Activated CD4-positive, alpha-beta T cell treated with anti-CD3 and anti-CD28 coated beads for 24 hours (primary cell): ENCODE results near the gene PPM1D.
A peak's percentile ranks its signal among the peaks of the same experiment; 100 is the strongest.
"Not testable (repeated sequence)": the region's sequence is repeated elsewhere in the genome, so short reads cannot be mapped to it uniquely, and the experiment has no call there.

Source experiments
- DNase-seq, 2 donors: peaks; one replicate each; pipeline ENCODE4 v3.0.0-alpha.2; 2020; ENCODE audit warnings: low read depth in 2 of 2

Gene PPM1D

DNA sequence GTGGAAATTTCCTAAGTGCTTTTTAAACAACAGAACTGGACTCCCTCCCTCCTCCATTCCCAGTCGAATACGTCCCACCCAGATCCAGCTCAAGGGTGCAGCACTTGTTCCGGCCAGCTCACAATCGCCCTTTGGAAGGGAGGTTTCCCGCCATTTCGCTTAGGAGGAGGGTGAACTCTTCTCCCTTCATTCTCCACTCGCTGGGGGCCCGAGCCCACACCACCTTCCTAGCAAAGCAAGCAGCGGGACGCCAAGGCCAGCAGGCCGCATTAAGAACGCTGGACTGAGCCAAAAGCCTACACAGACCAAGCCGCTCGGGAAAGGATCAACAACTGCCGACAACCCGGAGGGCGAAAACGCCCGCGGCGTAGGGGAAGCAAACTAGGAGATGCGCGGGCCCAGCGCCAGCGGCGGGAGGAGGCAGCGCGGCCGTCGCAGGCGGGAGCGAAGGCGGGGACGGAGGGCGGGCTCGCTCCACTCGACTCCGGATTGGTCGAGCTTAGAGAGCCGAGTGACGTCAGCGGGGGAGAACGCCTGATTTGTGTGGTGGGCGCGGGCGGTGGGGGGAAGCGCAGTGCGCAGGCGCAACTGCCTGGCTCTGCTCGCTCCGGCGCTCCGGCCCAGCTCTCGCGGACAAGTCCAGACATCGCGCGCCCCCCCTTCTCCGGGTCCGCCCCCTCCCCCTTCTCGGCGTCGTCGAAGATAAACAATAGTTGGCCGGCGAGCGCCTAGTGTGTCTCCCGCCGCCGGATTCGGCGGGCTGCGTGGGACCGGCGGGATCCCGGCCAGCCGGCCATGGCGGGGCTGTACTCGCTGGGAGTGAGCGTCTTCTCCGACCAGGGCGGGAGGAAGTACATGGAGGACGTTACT lies at the start of gene PPM1D:
Gene PPM1D (plus strand): TSS at position 574 of the 870 bp plus-strand sequence. CDS start 222 bp downstream, at position 796.
- DNase-seq: peak; percentile 96 to 97

- DNase-seq: not testable (repeated sequence)
Measured at GRCh38 chr17:60552255-60552654, 47.7 kb upstream of the PPM1D start.

DNA sequence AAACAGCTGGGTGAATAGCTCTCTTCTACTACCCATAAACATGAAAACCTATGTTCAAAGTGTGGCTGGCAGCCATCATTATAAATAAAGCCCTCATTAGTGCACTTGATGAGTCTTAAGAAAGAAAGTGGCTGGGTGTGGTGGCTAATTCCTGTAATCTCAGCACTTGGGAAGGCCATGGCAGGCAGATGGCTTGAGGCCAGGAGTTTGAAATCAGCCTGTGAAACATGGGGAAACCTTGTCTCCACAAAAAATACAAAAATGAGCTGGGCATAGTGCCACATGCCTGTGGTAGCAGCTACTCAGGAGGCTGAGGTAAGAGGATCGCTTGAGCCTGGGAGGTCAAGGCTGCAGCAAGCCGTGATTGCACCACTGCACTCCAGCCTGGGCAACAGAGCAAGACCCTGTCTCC lies 45.6 kb upstream of the PPM1D start:
- DNase-seq: no peak

DNA sequence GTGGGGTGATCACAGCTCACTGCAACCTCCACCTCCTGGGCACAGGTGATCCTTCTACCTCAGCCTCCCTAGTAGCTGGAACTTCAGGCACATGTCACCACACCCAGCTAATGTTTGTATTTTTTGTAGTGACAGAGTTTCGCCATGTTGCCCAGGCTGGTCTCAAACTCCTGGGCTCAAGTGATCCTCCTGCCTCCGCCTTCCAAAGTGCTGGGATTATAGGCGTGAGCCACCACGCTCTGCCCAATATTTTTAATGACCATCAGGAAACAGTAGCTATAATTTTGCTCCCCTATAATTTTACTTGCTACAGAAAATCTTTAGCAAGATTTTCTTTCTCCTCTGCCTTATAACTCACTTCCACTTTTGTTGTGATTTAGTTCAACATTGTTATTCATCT lies 44.2 kb upstream of the PPM1D start:
- no peak for DNase-seq

DNA sequence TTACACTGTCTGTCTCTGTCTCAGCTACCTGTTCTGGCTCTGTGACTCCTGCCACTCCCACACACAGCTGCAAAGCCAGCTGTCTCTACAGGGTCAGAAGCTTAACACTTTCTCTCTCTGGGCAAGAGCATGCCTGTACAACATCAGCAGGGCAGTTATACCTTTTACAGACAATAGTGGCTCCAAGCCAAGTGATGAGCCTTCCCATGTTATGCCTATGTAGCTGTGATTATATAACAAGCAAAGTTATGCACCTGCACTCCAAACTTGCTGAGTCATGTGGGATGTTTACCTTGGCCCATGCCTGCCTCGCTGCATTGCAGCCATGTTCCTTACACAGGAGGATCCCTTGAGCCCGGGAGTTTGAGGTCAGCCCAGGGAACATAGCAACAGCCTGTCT lies 42.2 kb upstream of the PPM1D start:
- DNase-seq: no peak

DNA sequence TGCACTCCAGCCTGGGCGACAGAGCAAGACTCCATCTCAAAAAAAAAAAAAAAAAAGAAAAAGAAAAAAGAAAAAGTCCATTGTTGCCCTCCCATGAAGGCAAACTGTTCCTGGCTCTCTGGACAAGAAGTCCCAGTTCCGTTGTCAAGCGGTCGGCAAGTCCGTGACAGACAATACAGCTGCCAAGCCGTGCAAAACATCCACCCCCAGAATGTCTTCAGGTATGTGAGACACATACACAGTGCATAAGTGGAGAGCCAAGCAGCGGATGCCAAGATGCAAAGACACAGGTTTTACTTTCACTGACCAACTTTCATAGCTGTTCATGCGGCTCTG lies 40.4 kb upstream of the PPM1D start:
- no peak for DNase-seq

GRCh38 chr17:60559995-60560859 lies 39.8 kb upstream of the PPM1D start:
- no peak for DNase-seq

DNA sequence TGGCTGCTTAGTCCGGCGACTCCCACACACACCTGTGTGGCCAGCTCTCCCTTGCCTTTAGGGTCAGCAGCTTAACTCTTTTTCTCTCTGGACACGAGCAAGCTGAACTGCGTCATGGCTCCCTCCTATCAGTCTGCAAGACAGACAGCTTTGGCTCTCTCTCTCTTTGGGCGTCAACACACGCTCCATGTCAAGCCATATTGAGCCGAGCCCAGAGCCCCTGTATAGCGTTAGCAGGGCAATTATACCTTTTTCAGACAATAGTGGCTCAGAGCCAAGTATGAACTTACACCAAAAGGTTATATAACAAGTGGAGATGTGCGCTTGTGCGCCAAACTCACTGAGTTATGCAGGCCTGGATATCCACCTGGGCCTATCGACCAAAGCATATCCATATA lies 39.1 kb upstream of the PPM1D start:
- no peak for DNase-seq

GRCh38 chr17:60562421-60562820 lies 37.6 kb upstream of the PPM1D start:
- no peak for DNase-seq

DNA sequence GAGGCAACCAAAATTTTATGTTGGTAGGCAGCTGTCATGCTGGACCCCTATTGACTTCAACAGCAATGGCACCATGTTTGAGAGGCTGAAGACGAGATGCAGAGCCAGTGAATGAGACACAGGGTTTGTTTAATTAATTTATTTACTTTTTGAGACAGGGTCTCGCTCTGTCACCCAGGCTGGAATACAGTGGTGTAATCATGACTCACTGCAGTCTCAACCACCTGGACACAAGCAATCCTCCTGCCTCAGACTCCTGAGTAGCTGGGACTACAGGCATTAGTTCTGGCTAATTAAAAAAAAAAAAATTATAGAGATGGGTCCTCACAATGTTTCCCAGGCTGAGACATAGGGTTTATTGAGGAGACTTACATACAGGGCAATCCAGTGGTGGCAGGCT lies 36.2 kb upstream of the PPM1D start:
- DNase-seq: no peak

DNA sequence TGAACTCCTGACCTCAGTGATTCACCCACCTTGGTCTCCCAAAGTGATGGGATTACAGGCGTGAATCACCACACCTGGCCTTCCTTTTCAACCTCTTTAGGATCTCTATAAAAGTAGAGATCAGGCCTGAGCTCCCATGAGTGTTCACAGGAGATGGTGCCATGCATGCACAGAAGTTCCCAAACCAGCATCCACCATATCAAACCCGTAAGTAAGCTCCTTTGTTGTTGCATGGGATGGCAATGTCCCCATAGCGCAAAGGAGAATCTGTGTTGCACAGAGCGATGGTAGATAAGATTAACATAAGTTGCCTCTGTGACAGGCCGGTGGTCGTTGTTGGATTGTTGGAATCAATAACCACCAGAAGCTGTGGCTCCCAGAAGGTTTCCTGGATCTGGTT lies 34.8 kb upstream of the PPM1D start:
- DNase-seq: no peak

DNA sequence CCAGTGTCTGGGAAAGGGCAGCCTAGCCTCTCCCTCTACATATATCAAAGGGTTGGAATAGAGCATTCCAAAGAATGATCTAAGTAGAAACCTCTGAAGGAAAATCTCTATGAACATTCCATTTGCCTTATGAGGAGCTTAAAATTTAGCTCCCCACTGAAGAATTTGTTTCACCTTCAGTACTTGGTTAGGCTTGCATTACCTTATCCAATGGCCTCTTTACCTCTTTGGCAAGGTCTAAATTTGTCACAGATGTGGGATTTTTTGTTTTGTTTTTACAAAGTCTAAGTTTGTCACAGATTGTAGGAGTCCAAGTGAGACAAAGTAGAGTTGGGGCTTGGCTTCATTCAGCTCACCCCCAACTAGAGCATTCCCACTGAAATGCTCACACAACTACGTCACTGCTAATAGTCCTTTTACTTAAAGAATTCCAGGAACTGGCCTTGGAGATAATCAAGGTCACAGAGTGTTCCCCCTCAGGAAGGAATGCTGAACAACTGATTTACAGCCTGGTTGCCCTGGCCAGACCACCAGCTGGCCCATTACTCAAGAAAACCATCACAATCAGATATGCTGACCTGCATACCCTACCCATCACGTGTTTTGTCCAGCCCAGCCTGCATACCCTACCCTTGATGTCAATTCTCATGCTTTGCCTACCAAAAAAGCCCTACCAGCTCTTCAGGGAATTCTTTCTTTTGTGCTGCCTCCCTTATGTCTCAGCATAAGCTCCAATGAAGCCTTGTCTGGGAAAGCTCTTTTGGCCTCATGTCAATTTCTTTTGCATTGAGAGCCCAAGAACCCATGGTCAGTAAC lies 26.5 kb upstream of the PPM1D start:
- no peak for DNase-seq

DNA sequence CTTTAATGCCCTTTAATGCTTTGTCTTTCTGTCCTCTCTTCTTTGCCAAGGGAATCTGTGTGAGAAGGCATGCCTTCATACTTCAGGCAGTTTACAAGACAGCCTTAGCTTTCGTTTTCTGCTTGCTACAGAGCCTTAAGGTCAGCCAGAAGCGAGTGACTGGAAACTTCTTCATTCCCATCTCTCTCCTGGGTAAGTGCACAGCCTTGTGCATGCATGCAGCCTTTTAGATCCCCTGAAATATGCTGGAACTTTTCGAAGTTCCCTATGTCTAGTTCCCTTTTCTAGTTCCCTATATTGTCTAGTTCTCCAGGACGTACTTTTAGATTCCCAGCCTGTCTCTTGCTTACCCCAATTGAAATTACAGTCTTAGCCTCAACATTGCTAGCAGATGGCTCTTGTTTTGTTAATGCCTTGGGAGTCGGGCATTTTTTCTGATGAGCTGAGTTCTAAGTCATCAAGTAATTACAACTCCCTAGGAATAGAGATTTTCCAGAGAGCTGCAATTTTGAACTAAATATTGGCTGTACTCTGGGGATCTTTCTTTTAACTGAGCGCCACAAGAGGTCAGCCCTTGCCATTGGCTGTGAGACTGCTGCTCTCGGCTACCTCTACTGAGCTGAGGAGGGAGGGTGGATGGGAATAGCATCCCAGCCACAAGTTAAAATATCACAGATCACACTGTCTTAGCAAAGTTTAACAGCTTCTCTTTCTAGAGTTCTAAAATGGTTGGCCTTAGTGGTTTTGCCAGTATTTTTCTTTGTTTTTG lies 22.7 kb upstream of the PPM1D start:
- DNase-seq: no peak

GRCh38 chr17:60579090-60579489 lies 20.9 kb upstream of the PPM1D start:
- DNase-seq: no peak

DNA sequence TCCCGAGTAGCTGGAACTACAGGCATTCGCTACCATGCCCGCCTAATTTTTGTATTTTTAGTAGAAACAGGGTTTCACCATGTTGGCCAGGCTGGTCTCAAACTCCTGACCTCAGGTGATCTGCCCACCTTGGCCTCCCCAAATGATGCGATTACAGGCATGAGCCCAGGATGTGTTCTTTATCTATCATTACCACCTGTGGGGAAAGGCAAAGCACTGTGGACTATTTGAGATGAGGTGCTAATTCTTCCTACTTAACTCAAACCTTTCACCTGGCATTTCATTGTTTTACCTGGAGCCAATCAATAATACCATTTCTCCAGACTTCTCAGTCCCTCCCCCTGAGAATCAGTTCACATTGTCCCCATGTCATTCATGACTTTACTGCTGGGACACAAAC lies 20.4 kb upstream of the PPM1D start:
- DNase-seq: no peak

GRCh38 chr17:60583008-60583407 lies 17.0 kb upstream of the PPM1D start:
- no peak for DNase-seq

DNA sequence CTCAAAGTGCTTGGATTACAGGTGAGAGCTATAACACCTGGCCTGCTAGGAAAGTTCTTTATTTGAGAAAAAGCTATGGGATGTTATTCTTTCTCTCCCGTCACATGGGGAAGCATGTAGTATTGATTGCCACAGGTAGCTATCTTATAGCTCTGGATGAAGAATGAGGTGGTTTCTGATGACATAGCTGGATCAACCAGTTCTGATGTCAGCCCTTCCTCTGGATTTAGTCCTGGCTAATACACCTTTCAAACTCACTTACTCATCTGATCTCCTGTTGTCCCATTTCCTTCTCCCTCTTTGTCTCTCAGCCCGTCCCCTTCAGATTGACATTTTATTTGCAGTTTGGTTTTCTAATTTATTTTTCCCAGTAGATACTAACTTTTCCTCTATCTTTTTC lies 14.1 kb upstream of the PPM1D start:
- no peak for DNase-seq

DNA sequence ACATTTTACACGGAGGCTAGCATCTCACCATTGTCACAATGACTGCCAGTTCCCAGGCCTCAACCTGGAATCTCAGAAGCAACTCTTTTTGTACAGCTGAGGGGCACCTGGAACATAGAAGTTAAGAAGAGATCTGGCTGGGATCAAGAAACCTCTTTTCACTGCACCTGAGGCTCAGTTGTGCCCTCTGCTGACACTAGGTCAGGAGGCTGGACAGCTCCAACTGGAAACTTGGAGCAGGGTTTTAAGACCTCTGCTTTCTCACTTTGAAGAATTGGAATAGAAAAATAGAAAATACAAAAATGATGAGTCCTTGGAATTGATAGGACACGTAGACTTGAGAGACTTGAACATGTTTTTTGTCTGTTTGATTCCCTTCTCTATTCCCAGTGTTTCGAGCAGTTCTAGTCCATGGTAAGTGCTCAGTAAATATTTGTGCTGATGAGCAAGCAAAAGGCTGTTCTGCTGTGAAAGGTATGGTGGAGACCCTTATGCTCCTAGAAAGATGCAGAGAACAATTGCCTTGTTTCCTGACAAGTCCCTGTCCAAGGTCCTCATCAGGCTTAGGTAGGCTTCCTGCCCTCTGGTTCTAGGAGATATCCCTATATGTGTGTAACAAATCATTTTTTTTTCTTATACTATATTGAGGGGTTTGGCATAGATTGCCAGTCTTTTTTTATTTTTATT lies 13.6 kb upstream of the PPM1D start:
- no peak for DNase-seq

- DNase-seq: no peak
Measured at GRCh38 chr17:60590070-60590469, 9.9 kb upstream of the PPM1D start.

- no peak for DNase-seq
Measured at GRCh38 chr17:60592750-60593149, 7.2 kb upstream of the PPM1D start.
